GM12801 (cell line): ENCODE results near the gene DNAAF5.

ENCODE experiments used
- TF ChIP-seq, protein P1 (sequence below): IDR thresholded peaks from one replicate; pipeline ENCODE4 v1.5.1; 2011; ENCODE audit warnings: control low read depth; ENCODE audit not compliant: insufficient read length; ENCODE audit errors: extremely low read depth

The DNAAF5 gene

DNA sequence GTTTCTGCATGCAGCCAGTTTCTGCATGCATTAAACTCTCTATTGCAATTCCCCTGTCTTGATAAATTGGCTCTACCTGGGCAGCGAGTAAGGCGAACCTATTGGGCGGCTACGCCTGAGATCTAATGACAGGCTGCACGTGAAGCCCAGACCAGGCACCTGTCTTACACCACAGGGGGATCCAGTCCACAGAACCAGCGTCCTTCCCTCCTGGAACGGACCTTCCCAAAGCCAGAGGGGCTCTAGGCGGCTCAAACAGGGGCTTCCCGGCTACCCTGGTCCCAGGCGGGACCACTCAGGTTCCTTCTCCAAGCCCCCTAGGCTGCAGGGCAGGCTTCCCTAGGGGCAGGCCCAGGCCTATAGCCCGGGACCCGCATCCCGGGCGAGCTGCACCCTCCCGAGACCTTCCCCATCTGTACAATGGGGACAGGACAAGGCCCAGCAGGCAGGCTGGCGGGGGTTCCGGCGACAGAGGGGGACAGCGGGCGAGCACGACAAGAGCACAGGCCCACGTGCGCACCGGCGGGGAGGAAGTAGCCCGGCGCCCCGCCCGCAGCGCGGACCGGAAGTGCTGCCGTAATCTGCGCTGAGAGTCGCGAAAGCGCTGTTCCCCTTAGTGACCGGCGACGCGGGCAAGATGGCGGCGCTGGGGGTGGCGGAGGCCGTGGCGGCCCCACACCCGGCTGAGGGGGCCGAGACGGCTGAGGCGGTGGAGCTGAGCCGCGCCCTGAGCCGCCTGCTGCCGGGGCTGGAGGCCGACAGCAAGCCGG is at the start of gene DNAAF5:
Gene DNAAF5, plus strand, starts transcription at position 616 of the 770 bp plus-strand sequence. Its CDS starts 22 bp downstream, at position 638.
- TF ChIP-seq, protein P1, sequence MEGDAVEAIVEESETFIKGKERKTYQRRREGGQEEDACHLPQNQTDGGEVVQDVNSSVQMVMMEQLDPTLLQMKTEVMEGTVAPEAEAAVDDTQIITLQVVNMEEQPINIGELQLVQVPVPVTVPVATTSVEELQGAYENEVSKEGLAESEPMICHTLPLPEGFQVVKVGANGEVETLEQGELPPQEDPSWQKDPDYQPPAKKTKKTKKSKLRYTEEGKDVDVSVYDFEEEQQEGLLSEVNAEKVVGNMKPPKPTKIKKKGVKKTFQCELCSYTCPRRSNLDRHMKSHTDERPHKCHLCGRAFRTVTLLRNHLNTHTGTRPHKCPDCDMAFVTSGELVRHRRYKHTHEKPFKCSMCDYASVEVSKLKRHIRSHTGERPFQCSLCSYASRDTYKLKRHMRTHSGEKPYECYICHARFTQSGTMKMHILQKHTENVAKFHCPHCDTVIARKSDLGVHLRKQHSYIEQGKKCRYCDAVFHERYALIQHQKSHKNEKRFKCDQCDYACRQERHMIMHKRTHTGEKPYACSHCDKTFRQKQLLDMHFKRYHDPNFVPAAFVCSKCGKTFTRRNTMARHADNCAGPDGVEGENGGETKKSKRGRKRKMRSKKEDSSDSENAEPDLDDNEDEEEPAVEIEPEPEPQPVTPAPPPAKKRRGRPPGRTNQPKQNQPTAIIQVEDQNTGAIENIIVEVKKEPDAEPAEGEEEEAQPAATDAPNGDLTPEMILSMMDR, result no peak

DNA sequence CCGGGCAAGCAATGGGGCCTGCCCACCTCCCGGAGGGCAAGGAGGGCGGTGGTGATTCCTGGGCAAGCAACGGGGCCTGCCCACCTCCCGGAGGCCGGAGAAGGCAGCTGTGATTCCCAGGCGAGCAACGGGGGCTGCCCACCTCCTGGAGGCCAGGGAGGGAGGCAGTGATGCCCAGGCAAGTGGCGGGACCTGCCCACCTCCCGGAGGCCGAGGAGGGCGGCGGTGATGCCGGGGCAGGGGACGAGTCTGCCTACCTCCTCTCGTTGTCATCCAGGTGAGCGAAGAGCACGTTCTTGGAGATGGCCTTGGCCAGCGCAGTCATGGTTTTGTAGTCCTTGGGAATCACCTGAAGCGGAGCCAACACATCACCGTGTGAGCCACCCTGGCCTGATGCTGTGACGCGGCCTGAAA is 49.5 kb upstream of the DNAAF5 start:
- TF ChIP-seq, protein P1, result no peak

GRCh38 chr7:680411-681127 is 45.9 kb upstream of the DNAAF5 start:
- TF ChIP-seq, protein P1, result no peak

DNA sequence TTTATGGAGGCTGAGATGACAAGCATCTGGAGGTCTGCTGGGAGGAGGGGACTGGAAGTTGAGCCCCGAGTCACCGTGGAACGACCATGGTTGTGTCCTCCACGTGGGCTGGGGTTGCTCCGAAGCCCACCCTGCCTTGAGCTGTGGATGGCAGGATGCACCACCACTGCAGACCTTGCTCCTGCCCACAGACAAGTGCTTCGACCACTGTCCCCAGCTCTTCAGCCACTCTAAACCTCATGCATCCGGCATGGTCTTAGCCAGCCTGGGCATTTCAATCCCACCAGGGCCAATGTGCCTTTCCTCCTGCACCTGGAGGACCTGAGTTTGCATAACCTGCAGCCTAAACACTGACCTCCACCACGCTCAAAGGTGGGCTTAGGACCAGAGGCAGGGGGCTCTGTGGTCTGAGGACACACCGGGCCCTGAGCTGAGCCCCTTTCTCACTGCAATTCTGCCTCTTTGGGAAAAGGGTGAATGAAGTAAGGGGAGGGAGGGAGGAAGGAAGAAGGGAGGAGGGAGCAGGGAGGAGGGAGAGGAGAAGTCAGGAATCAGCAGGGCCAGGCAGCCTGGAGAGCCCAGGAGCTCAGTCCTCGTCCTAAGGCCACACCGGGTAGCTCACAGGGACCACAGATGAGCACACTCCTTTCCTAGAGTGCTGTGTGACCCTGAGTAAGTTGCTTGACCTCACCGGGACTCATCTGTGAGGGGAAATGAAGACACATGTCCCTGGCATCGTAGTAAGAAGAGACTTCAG is 44.8 kb upstream of the DNAAF5 start:
- TF ChIP-seq, protein P1, result no peak

GRCh38 chr7:682810-683209 is 43.7 kb upstream of the DNAAF5 start:
- TF ChIP-seq, protein P1, result no peak

- TF ChIP-seq, protein P1, result no peak
These were observed 42.8 kb upstream of the DNAAF5 start for GRCh38 chr7:683526-684205.
